ENCODE data around the gene EMILIN3.

EMILIN3 gene

DNA sequence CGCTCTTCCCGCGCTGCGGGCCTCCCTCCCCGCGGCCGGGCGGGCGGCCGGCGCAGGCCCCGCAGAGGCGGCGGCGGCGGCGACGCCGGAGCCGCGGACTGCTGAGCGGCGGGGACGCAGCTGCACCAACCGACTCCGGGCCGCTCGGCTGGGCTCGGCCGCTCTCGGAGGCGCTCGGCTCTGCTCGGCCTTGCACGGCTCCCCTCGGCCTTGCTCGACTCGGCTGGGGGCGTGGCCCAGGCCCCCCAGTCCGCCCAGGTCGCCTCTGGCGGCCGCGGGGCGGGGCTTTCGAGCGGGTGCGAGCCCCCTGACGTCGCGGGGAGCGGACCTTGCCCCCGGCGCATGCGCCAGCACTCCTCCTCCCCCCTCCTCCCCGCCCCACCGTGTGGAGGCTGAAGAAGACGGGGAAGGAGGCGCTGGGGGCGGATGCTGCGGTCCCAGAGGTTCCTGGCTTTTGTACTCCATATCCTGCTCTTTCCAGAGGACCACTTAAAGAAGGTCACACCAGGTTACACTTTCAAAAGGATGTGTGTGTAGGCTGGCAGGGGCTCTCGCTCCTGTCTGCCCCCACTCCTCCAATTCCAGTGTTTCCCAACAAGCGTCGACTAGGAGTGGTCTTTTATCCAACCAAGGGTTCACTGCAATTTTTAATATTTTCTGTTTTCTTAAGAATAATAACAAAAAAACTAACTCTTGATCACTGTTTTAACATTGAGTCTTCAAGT is 48.9 kb downstream of the EMILIN3 start, which contains the start of gene ZHX3:
TSS of gene ZHX3 (minus strand) at position 186 of the 725 bp plus-strand sequence. CDS start 112,815 bp downstream, outside the sequence.
- ATAC-seq (ENCODE audit: insufficient read depth, low read depth) (peak; percentile 98), DNase-seq (peak; percentile 99)
- Histone ChIP-seq H4K20me1 (ENCODE audit: insufficient read depth, low read length) (no peaks in the 10 kb centered on the region), H3K27ac (ENCODE audit: low read length) (peak within 1 kb of the TSS; percentile 79), H2AFZ (ENCODE audit: low read depth, low read length) (peak within 1 kb of the TSS; percentile 76), H3K79me2 (ENCODE audit: insufficient read depth, low read length) (peaks cover 15% of the 10 kb centered on the region; the same call in 1 of the 2 replicates), H3K9ac (ENCODE audit: low read depth, low read length) (peak within 1 kb of the TSS; percentile 69), H3K4me3 (ENCODE audit: low read depth in 1 of 2, low read length in 2 of 2) (peak within 1 kb of the TSS; percentile 63 to 80), H3K36me3 (ENCODE audit: insufficient read depth, low read length) (no peaks in the 10 kb centered on the region), H3K27me3 (ENCODE audit: insufficient read depth, low read length, poor library complexity) (no peaks in the 10 kb centered on the region), H3K4me1 (ENCODE audit: insufficient read depth, low read length) (peaks cover 27% of the 10 kb centered on the region), H3K4me2 (ENCODE audit: insufficient read depth, low read length) (peak within 1 kb of the TSS; percentile 93), H3K9me3 (ENCODE audit: insufficient read depth, low read length, severe bottlenecking) (no peaks in the 10 kb centered on the region)
- TF ChIP-seq EZH2 (IDR thresholded peaks at IDR 0.05; ENCODE audit: borderline replicate concordance, low read depth, low read length, severe bottlenecking) = no peak
- TF ChIP-seq, protein P1, sequence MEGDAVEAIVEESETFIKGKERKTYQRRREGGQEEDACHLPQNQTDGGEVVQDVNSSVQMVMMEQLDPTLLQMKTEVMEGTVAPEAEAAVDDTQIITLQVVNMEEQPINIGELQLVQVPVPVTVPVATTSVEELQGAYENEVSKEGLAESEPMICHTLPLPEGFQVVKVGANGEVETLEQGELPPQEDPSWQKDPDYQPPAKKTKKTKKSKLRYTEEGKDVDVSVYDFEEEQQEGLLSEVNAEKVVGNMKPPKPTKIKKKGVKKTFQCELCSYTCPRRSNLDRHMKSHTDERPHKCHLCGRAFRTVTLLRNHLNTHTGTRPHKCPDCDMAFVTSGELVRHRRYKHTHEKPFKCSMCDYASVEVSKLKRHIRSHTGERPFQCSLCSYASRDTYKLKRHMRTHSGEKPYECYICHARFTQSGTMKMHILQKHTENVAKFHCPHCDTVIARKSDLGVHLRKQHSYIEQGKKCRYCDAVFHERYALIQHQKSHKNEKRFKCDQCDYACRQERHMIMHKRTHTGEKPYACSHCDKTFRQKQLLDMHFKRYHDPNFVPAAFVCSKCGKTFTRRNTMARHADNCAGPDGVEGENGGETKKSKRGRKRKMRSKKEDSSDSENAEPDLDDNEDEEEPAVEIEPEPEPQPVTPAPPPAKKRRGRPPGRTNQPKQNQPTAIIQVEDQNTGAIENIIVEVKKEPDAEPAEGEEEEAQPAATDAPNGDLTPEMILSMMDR (IDR thresholded peaks at IDR 0.05; ENCODE audit: borderline replicate concordance, extremely low read depth, low read length, poor library complexity, severe bottlenecking) = no peak

DNA sequence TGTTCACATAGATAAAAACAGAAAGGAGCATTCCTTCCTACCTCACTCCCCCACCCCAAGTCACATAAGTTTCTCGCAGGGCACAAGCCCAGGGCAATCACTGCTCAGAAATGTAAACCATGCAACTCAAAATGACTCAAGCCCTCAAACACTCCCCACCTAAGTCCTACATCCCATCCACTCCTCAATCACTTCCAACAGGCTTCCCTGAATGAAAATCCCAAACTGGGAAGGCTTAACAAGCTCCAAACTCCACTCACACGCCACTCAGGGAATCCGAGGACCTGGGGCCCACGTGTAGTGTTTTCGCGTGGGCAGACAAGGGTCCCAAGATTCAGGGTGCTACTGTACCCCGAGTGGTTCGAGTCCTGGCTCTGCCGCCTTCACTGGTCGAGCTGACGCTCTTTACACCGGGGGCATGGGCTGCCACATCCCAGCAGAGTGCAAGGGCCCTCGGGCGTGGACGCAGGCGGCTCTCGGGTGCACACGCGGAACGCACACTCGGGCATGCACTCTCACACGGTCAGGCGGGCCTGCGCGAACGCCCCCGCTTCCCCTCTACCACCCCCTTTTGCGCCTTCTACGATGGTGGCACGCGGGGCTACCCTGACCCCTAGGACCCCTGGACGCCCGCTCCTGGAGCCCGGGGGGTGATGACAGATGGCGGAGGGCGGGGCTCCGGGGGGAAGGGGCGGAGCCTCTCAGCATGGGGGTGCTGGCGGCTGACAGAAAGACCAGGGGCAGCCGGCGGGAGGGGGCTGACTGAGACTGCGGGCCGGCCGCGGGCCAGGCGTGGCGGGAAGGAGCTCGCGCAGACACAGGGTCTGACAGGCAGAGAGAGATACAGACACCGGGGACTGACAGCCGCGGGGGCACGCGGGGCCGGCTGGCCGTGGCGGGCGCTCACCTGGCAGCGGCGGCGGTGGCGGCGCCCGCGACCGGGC is 49.7 kb downstream of the EMILIN3 start:
- H3K79me2 ChIP-seq (ENCODE audit: insufficient read depth, low read length) = peaks cover 19% of the 10 kb centered on the region; the same call in 1 of the 2 replicates
- peak overlapping the region; percentile 93 for H3K4me2 ChIP-seq (ENCODE audit: insufficient read depth, low read length)
- DNase-seq = peak; percentile 80
- no peaks in the 10 kb centered on the region for H4K20me1 ChIP-seq (ENCODE audit: insufficient read depth, low read length)
- H3K4me3 ChIP-seq (ENCODE audit: low read depth in 1 of 2, low read length in 2 of 2) = peak overlapping the region; percentile 63 to 80
- H3K9ac ChIP-seq (ENCODE audit: low read depth, low read length) = peak overlapping the region; percentile 69
- peaks cover 27% of the 10 kb centered on the region for H3K4me1 ChIP-seq (ENCODE audit: insufficient read depth, low read length)
- no peaks in the 10 kb centered on the region for H3K36me3 ChIP-seq (ENCODE audit: insufficient read depth, low read length)
- no peaks in the 10 kb centered on the region for H3K27me3 ChIP-seq (ENCODE audit: insufficient read depth, low read length, poor library complexity)
- peak overlapping the region; percentile 76 for H2AFZ ChIP-seq (ENCODE audit: low read depth, low read length)
- H3K27ac ChIP-seq (ENCODE audit: low read length) = peak overlapping the region; percentile 79
- no peak for TF ChIP-seq EZH2 (IDR thresholded peaks at IDR 0.05; ENCODE audit: borderline replicate concordance, low read depth, low read length, severe bottlenecking)
- TF ChIP-seq, protein P1 (IDR thresholded peaks at IDR 0.05; ENCODE audit: borderline replicate concordance, extremely low read depth, low read length, poor library complexity, severe bottlenecking) = no peak
- H3K9me3 ChIP-seq (ENCODE audit: insufficient read depth, low read length, severe bottlenecking) = no peaks in the 10 kb centered on the region
- peak; percentile 25 for ATAC-seq (ENCODE audit: insufficient read depth, low read depth)

DNA sequence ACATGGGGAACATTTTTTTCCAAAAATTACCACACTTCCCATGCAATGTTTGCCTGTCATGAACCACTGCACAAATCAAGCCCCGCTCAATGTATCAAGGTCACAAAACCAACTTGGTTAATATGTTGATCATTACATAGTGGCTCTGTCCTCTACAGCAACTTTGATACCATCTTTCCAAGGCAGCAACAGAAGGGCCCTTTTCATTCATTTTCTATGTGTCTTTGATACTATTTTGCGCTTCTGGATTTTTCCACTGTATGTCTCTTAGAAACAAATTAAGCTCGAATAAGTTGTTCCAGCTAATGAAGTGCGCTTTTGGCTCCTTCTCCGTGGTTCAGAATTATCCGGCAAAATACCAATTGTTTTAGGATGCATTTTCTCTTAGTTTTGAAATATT is 50.6 kb downstream of the EMILIN3 start:
- H3K36me3 ChIP-seq (ENCODE audit: insufficient read depth, low read length) = no peaks in the 10 kb centered on the region
- DNase-seq (no peak), ATAC-seq (ENCODE audit: insufficient read depth, low read depth) (no peak)
- H3K4me3 ChIP-seq (ENCODE audit: low read depth in 1 of 2, low read length in 2 of 2) = peak overlapping the region in 1 of 2 experiments; percentile 80; a peak in 1 of 4 replicates
- H3K27ac ChIP-seq (ENCODE audit: low read length) = no peak overlapping the region
- H2AFZ ChIP-seq (ENCODE audit: low read depth, low read length) = no peak overlapping the region
- H4K20me1 ChIP-seq (ENCODE audit: insufficient read depth, low read length) = no peaks in the 10 kb centered on the region
- no peaks in the 10 kb centered on the region for H3K9me3 ChIP-seq (ENCODE audit: insufficient read depth, low read length, severe bottlenecking)
- TF ChIP-seq EZH2 (IDR thresholded peaks at IDR 0.05; ENCODE audit: borderline replicate concordance, low read depth, low read length, severe bottlenecking) = no peak
- TF ChIP-seq, protein P1 (IDR thresholded peaks at IDR 0.05; ENCODE audit: borderline replicate concordance, extremely low read depth, low read length, poor library complexity, severe bottlenecking) = no peak
- no peaks in the 10 kb centered on the region for H3K27me3 ChIP-seq (ENCODE audit: insufficient read depth, low read length, poor library complexity)
- H3K79me2 ChIP-seq (ENCODE audit: insufficient read depth, low read length) = peaks cover 19% of the 10 kb centered on the region; the same call in 1 of the 2 replicates
- peaks cover 27% of the 10 kb centered on the region for H3K4me1 ChIP-seq (ENCODE audit: insufficient read depth, low read length)
- peak overlapping the region; percentile 69; the same call in 1 of the 2 replicates for H3K9ac ChIP-seq (ENCODE audit: low read depth, low read length)
- peak overlapping the region; percentile 93 for H3K4me2 ChIP-seq (ENCODE audit: insufficient read depth, low read length)

All from DND-41 (cell line).